Activated naive CD4-positive, alpha-beta T cell treated with anti-CD3 and anti-CD28 coated beads for 36 hours (primary cell): ENCODE measurements around the gene LPCAT2. TPM values are rescaled to one million over a fixed set of nuclear protein-coding genes. Genes with fewer than 3 reads are reported as not detected.

Source experiments
- CTCF ChIA-PET: fragments of 350-600 bp; sonication (Branson Sonifier 250); formaldehyde crosslinking; loops from one replicate; lab custom pipeline; 2021; ENCODE audit warnings: antibody characterized with exemption; lab: Charles Lee
- DNase-seq: peaks from one replicate; pipeline ENCODE4 v3.0.0-alpha.2; 2020
- H3K27ac Mint-ChIP-seq: one replicate; pipeline ENCODE4 v1.8.0; 2021; ENCODE audit warnings: mild to moderate bottlenecking, mixed read lengths
- H3K27me3 Mint-ChIP-seq: one replicate; pipeline ENCODE4 v1.8.0; 2021; ENCODE audit warnings: low read depth, mixed read lengths
- H3K36me3 Mint-ChIP-seq: one replicate; pipeline ENCODE4 v1.8.0; 2021; ENCODE audit warnings: low read depth, mixed read lengths
- H3K4me1 Mint-ChIP-seq: one replicate; pipeline ENCODE4 v1.8.0; 2021; ENCODE audit warnings: low read depth, mixed read lengths
- H3K4me3 Mint-ChIP-seq: one replicate; pipeline ENCODE4 v1.8.0; 2021; ENCODE audit warnings: mild to moderate bottlenecking, moderate library complexity, mixed read lengths
- H3K9me3 Mint-ChIP-seq: one replicate; pipeline ENCODE4 v1.8.0; 2021; ENCODE audit warnings: mixed read lengths
- intact Hi-C: fragments of 100-400 bp; cut with micrococcal nuclease; formaldehyde crosslinking; loops from one replicate; pipeline ENCODE4 v1.15.1; 2023
- total RNA-seq, 2 experiments: library from RNA; stranded (reverse); gene quantifications; one replicate each; pipeline ENCODE4 v1.2.3, GENCODE V29; 2021

Gene LPCAT2
- total RNA-seq, 2 experiments from 2014 or later: 0.12 to 0.32 TPM

- intact Hi-C loops: no loop called here
- Mint-ChIP-seq H3K4me1 (no peaks in the 10 kb centered on the region), H3K27me3 (peaks cover 14% of the 10 kb centered on the region), H3K4me3 (no peak overlapping the region), H3K36me3 (no peaks in the 10 kb centered on the region), H3K9me3 (no peaks in the 10 kb centered on the region), H3K27ac (no peak overlapping the region)
- DNase-seq: no peak
- CTCF ChIA-PET: interaction anchor here (0.5 to 1.5 kb wide), 2 partner anchors 20 to 103 kb away, joined by 3 to 4 read pairs; no protein-coding TSS in a partner anchor
Measured at GRCh38 chr16:55567382-55567781, 58.5 kb downstream of the LPCAT2 start.

DNA sequence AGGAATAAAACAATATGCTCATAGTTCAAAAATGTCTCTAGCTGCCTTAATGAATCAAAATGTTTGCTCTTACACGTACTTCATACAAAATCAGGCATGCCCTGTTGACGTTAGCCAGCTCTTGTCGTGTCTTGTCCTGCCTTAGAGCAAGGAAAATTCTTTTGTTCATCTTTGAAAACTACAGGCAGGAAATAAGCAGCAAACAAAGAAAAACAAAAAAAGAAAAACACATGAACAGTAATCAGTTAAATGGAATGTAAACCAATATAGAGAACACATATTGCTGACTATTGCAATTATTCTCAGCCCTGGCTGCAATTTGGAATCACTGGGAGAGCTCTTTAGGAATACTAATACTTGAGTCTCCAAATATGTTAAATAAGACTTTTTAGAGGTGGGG lies 59.3 kb downstream of the LPCAT2 start:
- H3K27me3 Mint-ChIP-seq: peaks cover 10% of the 10 kb centered on the region
- DNase-seq: no peak
- H3K9me3 Mint-ChIP-seq: no peaks in the 10 kb centered on the region
- CTCF ChIA-PET: interaction anchor here (1.5 kb wide), 1 partner anchor 103 kb away, joined by 3 read pairs; no protein-coding TSS in a partner anchor
- H3K27ac Mint-ChIP-seq: no peak overlapping the region
- H3K4me3 Mint-ChIP-seq: no peak overlapping the region
- no peaks in the 10 kb centered on the region for H3K4me1 Mint-ChIP-seq
- no peaks in the 10 kb centered on the region for H3K36me3 Mint-ChIP-seq
- intact Hi-C loops: no loop called here

GRCh38 chr16:55569025-55569424 lies 60.2 kb downstream of the LPCAT2 start:
- Mint-ChIP-seq H3K27me3 (peaks cover 7% of the 10 kb centered on the region), H3K4me3 (no peak overlapping the region), H3K4me1 (no peaks in the 10 kb centered on the region), H3K36me3 (no peaks in the 10 kb centered on the region), H3K9me3 (no peaks in the 10 kb centered on the region), H3K27ac (no peak overlapping the region)
- CTCF ChIA-PET: interaction anchor here (1.5 kb wide), 1 partner anchor 104 kb away, joined by 3 read pairs; no protein-coding TSS in a partner anchor
- no peak for DNase-seq
- intact Hi-C loops: no loop called here

- Mint-ChIP-seq H3K27ac (no peak overlapping the region), H3K9me3 (no peaks in the 10 kb centered on the region), H3K27me3 (peaks cover 8% of the 10 kb centered on the region), H3K4me3 (no peak overlapping the region), H3K36me3 (no peaks in the 10 kb centered on the region), H3K4me1 (no peaks in the 10 kb centered on the region)
- CTCF ChIA-PET: no interaction called here
- intact Hi-C loops: no loop called here
- no peak for DNase-seq
Measured at GRCh38 chr16:55570159-55570558, 61.3 kb downstream of the LPCAT2 start.

GRCh38 chr16:55571191-55571897 lies 62.5 kb downstream of the LPCAT2 start:
- DNase-seq: no peak
- no peak overlapping the region for H3K27ac Mint-ChIP-seq
- H3K9me3 Mint-ChIP-seq: no peaks in the 10 kb centered on the region
- no peaks in the 10 kb centered on the region for H3K4me1 Mint-ChIP-seq
- intact Hi-C loops: no loop called here
- H3K27me3 Mint-ChIP-seq: peaks cover 8% of the 10 kb centered on the region
- no peak overlapping the region for H3K4me3 Mint-ChIP-seq
- H3K36me3 Mint-ChIP-seq: no peaks in the 10 kb centered on the region
- CTCF ChIA-PET: no interaction called here

DNA sequence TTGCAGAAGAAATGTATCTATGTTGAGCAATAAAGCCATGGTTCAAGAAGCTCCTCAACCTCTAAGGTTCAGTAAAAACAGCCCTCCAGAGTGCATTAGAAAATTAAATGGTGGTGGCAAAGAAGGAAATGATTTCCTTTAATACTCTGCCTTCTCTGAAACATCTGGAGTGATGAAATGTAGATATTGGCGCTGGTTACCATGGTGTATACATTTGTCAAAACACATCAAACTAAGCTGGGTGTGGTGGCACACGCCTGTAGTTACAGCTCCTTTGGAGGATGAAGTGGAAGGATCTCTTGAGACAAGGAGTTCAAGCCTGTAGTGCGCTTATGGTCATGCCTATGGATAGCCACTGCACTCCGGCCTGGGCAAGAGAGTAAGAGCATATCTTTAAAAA lies 63.6 kb downstream of the LPCAT2 start:
- DNase-seq: no peak
- H3K36me3 Mint-ChIP-seq: no peaks in the 10 kb centered on the region
- no peaks in the 10 kb centered on the region for H3K9me3 Mint-ChIP-seq
- CTCF ChIA-PET: no interaction called here
- H3K27me3 Mint-ChIP-seq: peaks cover 8% of the 10 kb centered on the region
- no peak overlapping the region for H3K27ac Mint-ChIP-seq
- no peak overlapping the region for H3K4me3 Mint-ChIP-seq
- intact Hi-C loops: no loop called here
- H3K4me1 Mint-ChIP-seq: no peaks in the 10 kb centered on the region

GRCh38 chr16:55574811-55575210 lies 65.9 kb downstream of the LPCAT2 start:
- no peaks in the 10 kb centered on the region for H3K4me1 Mint-ChIP-seq
- peaks cover 3% of the 10 kb centered on the region for H3K27me3 Mint-ChIP-seq
- H3K4me3 Mint-ChIP-seq: no peak overlapping the region
- CTCF ChIA-PET: no interaction called here
- intact Hi-C loops: no loop called here
- no peak overlapping the region for H3K27ac Mint-ChIP-seq
- no peak for DNase-seq
- H3K36me3 Mint-ChIP-seq: no peaks in the 10 kb centered on the region
- no peaks in the 10 kb centered on the region for H3K9me3 Mint-ChIP-seq

GRCh38 chr16:55575496-55575895 lies 66.6 kb downstream of the LPCAT2 start:
- peaks cover 3% of the 10 kb centered on the region for H3K27me3 Mint-ChIP-seq
- H3K27ac Mint-ChIP-seq: no peak overlapping the region
- CTCF ChIA-PET: interaction anchor here (0.6 to 1.7 kb wide), 2 partner anchors 110 to 746 kb away, joined by 4 read pairs; no protein-coding TSS in a partner anchor
- no peaks in the 10 kb centered on the region for H3K4me1 Mint-ChIP-seq
- no peaks in the 10 kb centered on the region for H3K9me3 Mint-ChIP-seq
- intact Hi-C loops: no loop called here
- no peaks in the 10 kb centered on the region for H3K36me3 Mint-ChIP-seq
- DNase-seq: no peak
- no peak overlapping the region for H3K4me3 Mint-ChIP-seq

DNA sequence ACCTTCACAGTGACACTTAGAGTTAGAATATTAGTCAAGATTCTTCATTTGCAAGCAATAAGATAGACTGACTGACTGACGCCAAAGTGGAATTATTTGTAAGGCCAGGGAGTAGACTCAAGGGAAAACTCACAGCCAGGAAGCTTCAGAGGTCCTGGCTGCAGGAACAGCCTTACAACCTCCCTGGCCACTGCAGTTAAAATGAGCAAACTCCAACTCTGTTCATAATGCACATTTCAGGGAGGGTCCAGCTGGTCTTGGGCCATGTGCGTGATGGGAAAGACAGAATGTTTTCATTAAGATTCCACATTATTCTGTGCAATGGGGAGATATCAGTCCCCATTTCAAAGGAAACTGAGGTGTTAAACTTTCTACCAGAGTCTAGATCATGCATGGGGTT lies 67.5 kb downstream of the LPCAT2 start:
- Mint-ChIP-seq H3K27ac (no peak overlapping the region), H3K36me3 (no peaks in the 10 kb centered on the region), H3K4me3 (no peak overlapping the region), H3K4me1 (no peaks in the 10 kb centered on the region), H3K9me3 (no peaks in the 10 kb centered on the region), H3K27me3 (peaks cover 3% of the 10 kb centered on the region)
- CTCF ChIA-PET: interaction anchor here (1.7 kb wide), 1 partner anchor 111 kb away, joined by 4 read pairs; no protein-coding TSS in a partner anchor
- no peak for DNase-seq
- intact Hi-C loops: no loop called here

DNA sequence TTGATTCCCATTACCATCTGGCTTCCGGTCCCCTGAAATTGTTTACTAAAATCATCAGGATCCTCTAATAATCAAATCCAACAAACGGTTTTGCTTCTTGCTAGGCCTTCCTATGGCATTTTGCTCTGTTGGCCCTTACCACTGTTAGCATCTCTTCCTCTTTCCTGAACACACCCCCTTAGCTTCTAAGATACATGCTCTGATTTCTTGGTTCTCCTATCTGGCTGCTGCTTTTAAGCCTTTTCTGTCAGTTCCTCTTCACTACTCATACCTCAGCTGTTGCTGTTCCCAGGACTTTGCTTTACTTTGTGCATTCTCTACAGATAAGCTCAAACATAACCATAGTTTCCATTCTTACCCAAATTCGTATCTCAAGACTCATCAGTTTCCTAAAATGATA lies 69.0 kb downstream of the LPCAT2 start:
- intact Hi-C loops: no loop called here
- Mint-ChIP-seq H3K36me3 (no peaks in the 10 kb centered on the region), H3K4me1 (no peaks in the 10 kb centered on the region), H3K27ac (no peak overlapping the region), H3K27me3 (peaks cover 3% of the 10 kb centered on the region), H3K4me3 (no peak overlapping the region), H3K9me3 (no peaks in the 10 kb centered on the region)
- no peak for DNase-seq
- CTCF ChIA-PET: no interaction called here

DNA sequence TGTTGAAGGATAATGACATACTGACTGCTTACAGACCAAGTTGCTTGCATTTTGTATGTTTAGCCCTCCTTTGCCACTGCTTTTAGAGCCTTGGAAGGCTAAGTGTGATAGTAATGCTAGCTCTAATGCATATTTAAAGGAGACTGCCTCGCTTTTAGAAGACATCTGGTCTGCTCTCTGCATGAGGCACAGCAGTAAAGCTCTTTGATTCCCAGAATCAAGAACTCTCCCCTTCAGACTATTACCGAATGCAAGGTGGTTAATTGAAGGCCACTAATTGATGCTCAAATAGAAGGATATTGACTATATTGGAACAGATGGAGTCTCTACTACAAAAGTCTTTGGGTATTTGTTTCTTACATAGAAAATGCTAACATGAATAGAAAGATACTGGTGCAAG lies 76.8 kb downstream of the LPCAT2 start:
- H3K27ac Mint-ChIP-seq: no peak overlapping the region
- intact Hi-C loops: no loop called here
- no peaks in the 10 kb centered on the region for H3K9me3 Mint-ChIP-seq
- no peaks in the 10 kb centered on the region for H3K36me3 Mint-ChIP-seq
- no peak overlapping the region for H3K4me3 Mint-ChIP-seq
- peaks cover 5% of the 10 kb centered on the region for H3K27me3 Mint-ChIP-seq
- no peaks in the 10 kb centered on the region for H3K4me1 Mint-ChIP-seq
- CTCF ChIA-PET: no interaction called here
- DNase-seq: no peak

DNA sequence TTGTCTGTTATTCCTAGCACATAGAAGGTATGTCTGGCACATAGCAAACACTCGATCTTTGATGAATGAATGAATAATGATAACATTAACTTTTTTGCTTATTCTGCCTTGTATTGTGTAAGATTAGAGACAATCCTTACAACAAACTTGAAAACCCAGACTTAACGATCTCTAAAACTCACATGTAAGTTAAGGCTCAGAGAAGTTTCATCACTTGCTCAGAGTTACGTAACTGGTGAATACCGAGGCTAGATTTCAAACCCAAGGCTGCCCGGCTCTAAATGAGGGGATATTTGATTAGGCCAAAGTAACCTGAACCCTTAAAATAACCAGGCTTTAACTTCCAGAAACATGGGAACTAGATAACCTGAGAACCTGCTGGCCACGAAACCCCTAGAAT lies 79.9 kb downstream of the LPCAT2 start:
- peaks cover 8% of the 10 kb centered on the region for H3K27me3 Mint-ChIP-seq
- no peak for DNase-seq
- CTCF ChIA-PET: no interaction called here
- no peaks in the 10 kb centered on the region for H3K4me1 Mint-ChIP-seq
- no peaks in the 10 kb centered on the region for H3K9me3 Mint-ChIP-seq
- H3K27ac Mint-ChIP-seq: no peak overlapping the region
- intact Hi-C loops: no loop called here
- no peaks in the 10 kb centered on the region for H3K36me3 Mint-ChIP-seq
- H3K4me3 Mint-ChIP-seq: no peak overlapping the region

DNA sequence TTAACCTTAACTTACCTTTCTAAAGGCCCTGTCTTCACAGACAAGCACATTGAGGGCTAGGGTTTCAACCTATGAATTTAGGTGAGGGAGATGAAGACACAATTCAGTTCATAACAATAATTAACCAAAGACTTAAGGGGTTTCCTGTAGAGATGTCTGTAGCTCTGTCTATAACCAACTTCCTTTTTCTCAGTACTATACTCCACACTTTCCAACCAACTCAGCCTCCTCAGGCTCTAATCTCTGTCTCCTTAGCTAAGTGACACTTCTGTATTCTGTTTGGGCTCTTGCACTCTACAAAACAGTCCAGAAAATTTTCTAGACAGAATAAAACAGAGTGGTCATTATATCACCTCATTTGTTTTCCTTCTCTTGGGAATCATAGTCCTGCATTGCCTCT lies 83.4 kb downstream of the LPCAT2 start:
- no peak overlapping the region for H3K27ac Mint-ChIP-seq
- intact Hi-C loops: no loop called here
- H3K27me3 Mint-ChIP-seq: peaks cover 8% of the 10 kb centered on the region
- H3K4me3 Mint-ChIP-seq: no peak overlapping the region
- CTCF ChIA-PET: no interaction called here
- no peaks in the 10 kb centered on the region for H3K36me3 Mint-ChIP-seq
- H3K9me3 Mint-ChIP-seq: no peaks in the 10 kb centered on the region
- no peaks in the 10 kb centered on the region for H3K4me1 Mint-ChIP-seq
- DNase-seq: no peak
